A549 (cell line): ENCODE results near the gene BIN1. TPM values are rescaled to one million over a fixed set of nuclear protein-coding genes. Genes with fewer than 3 reads are reported as not detected.

Experiments
- ATAC-seq, 2 experiments: fragments of 200-7000 bp in 1 of 2; fragments of >200 bp in 1 of 2; cut with Nextera tagmentation in 1 of 2; cut with Tn5 transposase in 1 of 2; 3 replicates each; pipeline versions ENCODE4 v1.8.0 to v1.9.1; 2018 to 2020; ENCODE audit warnings: mild to moderate bottlenecking in 1 of 2, moderate library complexity in 1 of 2
- CTCF ChIA-PET: fragments of 300-600 bp; sonication (Branson Sonifier 250); formaldehyde crosslinking; extraction: SDS; loops from one replicate; lab custom pipeline; 2021; ENCODE audit warnings: antibody characterized with exemption, inconsistent platforms; lab: Yijun Ruan, JAX
- POLR2A ChIA-PET: fragments of 350-600 bp; formaldehyde crosslinking; extraction: SDS; loops from one replicate; lab custom pipeline; 2021; ENCODE audit warnings: antibody characterized with exemption, inconsistent platforms; lab: Yijun Ruan, JAX
- DNase-seq, 2 experiments: peaks; one replicate each; pipeline versions ENCODE4 v3.0.0 to v3.0.0-alpha.2; 2011 to 2016; ENCODE audit warnings: low read depth in 1 of 2, low spot score in 1 of 2
- FAIRE-seq: peaks from 2 replicates; lab custom pipeline; 2011; peaks lifted over from hg19 to GRCh38; lab: Jason Lieb, UNC
- H3K27ac ChIP-seq, 2 experiments: fragments of >200 bp; sonication (Bioruptor Twin); formaldehyde crosslinking; 3 replicates each; pipeline ENCODE4 v1.5.1; 2016 to 2017
- H3K4me1 ChIP-seq: fragments of >200 bp; sonication (Bioruptor Twin); formaldehyde crosslinking; 3 replicates; pipeline ENCODE4 v1.6.1; 2016
- H3K4me2 ChIP-seq: fragments of >200 bp; sonication (Bioruptor Twin); formaldehyde crosslinking; 3 replicates; pipeline ENCODE4 v1.6.1; 2016
- H3K4me3 ChIP-seq: fragments of >200 bp; sonication (Bioruptor Twin); formaldehyde crosslinking; 3 replicates; pipeline ENCODE4 v1.5.1; 2016
- H3K9me3 ChIP-seq: fragments of >200 bp; sonication (Bioruptor Twin); formaldehyde crosslinking; 3 replicates; pipeline ENCODE4 v1.6.1; 2016
- CHD4 ChIP-seq: fragments of 200-600 bp; sonication (generic); IDR thresholded peaks from 2 replicates; pipeline ENCODE4 v1.6.1; 2016; ENCODE audit warnings: antibody characterized with exemption, mild to moderate bottlenecking, borderline replicate concordance
- EHMT2 ChIP-seq: fragments of 200-600 bp; sonication (generic); IDR thresholded peaks from 2 replicates; pipeline ENCODE4 v1.6.1; 2016; ENCODE audit warnings: antibody characterized with exemption, low read depth, mild to moderate bottlenecking, moderate library complexity
- EP300 ChIP-seq, 2 experiments: fragments of >200 bp; sonication (Bioruptor Twin); formaldehyde crosslinking; IDR thresholded peaks; 2 replicates in 1 of 2; 3 replicates in 1 of 2; pipeline ENCODE4 v1.6.1; 2016 to 2017
- HOXA7 ChIP-seq: fragments of 250-450 bp; sonication (Bioruptor Pico); IDR thresholded peaks from 2 replicates; pipeline ENCODE4 v1.5.0; 2020; ENCODE audit warnings: mild to moderate bottlenecking, moderate library complexity
- JUN ChIP-seq, 2 experiments: fragments of >200 bp; sonication (Bioruptor Twin); formaldehyde crosslinking; IDR thresholded peaks; 2 replicates in 1 of 2; 3 replicates in 1 of 2; pipeline ENCODE4 v1.6.1; 2016 to 2017
- KDM1A ChIP-seq: fragments of 200-600 bp; sonication (generic); IDR thresholded peaks from 2 replicates; pipeline ENCODE4 v1.6.1; 2016; ENCODE audit warnings: low read depth, mild to moderate bottlenecking
- PHF8 ChIP-seq: fragments of 200-600 bp; sonication (generic); IDR thresholded peaks from 2 replicates; pipeline ENCODE4 v1.6.1; 2016; ENCODE audit warnings: low read depth, mild to moderate bottlenecking, antibody characterized with exemption, moderate library complexity, borderline replicate concordance
- POLR2A ChIP-seq: IDR thresholded peaks from 2 replicates; pipeline ENCODE4 v1.6.1; 2012; ENCODE audit warnings: mild to moderate bottlenecking, low read length
- POLR2AphosphoS2 ChIP-seq: conservative IDR thresholded peaks from 2 replicates; pipeline ENCODE4 v1.6.1; 2012; ENCODE audit warnings: low read length, improper control_type of control experiment, inconsistent platforms
- RCOR1 ChIP-seq: fragments of 150-350 bp; IDR thresholded peaks from 2 replicates; pipeline ENCODE4 v1.6.1; 2014; ENCODE audit warnings: antibody characterized with exemption, low read length, low read depth
- RFX5 ChIP-seq: fragments of 450-650 bp; IDR thresholded peaks from 2 replicates; pipeline ENCODE4 v1.7.1; 2014; ENCODE audit warnings: antibody characterized with exemption, mild to moderate bottlenecking, moderate library complexity
- RNF2 ChIP-seq: fragments of 200-600 bp; sonication (generic); IDR thresholded peaks from 2 replicates; pipeline ENCODE4 v1.6.1; 2016; ENCODE audit warnings: low read depth, mild to moderate bottlenecking, antibody characterized with exemption, moderate library complexity, borderline replicate concordance
- TP53 ChIP-seq: fragments of 250-450 bp; sonication (Bioruptor Pico); IDR thresholded peaks from 2 replicates; pipeline ENCODE4 v1.5.0; 2021; ENCODE audit warnings: mild to moderate bottlenecking, moderate library complexity
- WGBS: methylation state at CpG from one replicate; pipeline ENCODE4 v1.1.6; 2017; ENCODE audit errors: missing lambda C conversion rate; 5-methylcytosine and 5-hydroxymethylcytosine counted together
- polyA plus RNA-seq, 4 experiments: library from polyadenylated mRNA; depleted of rRNA in 3 of 4; stranded (reverse); fragments of >200 nt; fragmentation: RNase III in 1 of 4; extraction: RNeasy Plus Mini Kit Qiagen cat#74134 plus additional on column Dnase treatment in 1 of 4; gene quantifications; 2 replicates in 3 of 4; 3 replicates in 1 of 4; pipeline ENCODE4 v1.2.3, GENCODE V29; 2011 to 2017
- TF ChIP-seq, protein P1 (sequence below): fragments of >200 bp; sonication (Bioruptor Twin); formaldehyde crosslinking; IDR thresholded peaks from 2 replicates; pipeline ENCODE4 v1.6.1; 2016
- TF ChIP-seq, protein P2 (sequence below): fragments of 200-600 bp; sonication (generic); IDR thresholded peaks from 2 replicates; pipeline ENCODE4 v1.6.1; 2016; ENCODE audit warnings: antibody characterized with exemption, mild to moderate bottlenecking, moderate library complexity
- TF ChIP-seq, protein P3 (sequence below): fragments of 250-450 bp; sonication (Bioruptor Pico); IDR thresholded peaks from 2 replicates; pipeline ENCODE4 v1.5.0; 2021; ENCODE audit warnings: mild to moderate bottlenecking, moderate library complexity, borderline replicate concordance
- TF ChIP-seq, protein P4 (sequence below): fragments of 150-350 bp; IDR thresholded peaks from 2 replicates; pipeline ENCODE4 v1.6.1; 2014; ENCODE audit warnings: low read depth, mild to moderate bottlenecking, low read length

Gene BIN1
- polyA plus RNA-seq, 2 of the 4 experiments (the other 2 are of a cell fraction), result 15.5 to 34.1 TPM

DNA sequence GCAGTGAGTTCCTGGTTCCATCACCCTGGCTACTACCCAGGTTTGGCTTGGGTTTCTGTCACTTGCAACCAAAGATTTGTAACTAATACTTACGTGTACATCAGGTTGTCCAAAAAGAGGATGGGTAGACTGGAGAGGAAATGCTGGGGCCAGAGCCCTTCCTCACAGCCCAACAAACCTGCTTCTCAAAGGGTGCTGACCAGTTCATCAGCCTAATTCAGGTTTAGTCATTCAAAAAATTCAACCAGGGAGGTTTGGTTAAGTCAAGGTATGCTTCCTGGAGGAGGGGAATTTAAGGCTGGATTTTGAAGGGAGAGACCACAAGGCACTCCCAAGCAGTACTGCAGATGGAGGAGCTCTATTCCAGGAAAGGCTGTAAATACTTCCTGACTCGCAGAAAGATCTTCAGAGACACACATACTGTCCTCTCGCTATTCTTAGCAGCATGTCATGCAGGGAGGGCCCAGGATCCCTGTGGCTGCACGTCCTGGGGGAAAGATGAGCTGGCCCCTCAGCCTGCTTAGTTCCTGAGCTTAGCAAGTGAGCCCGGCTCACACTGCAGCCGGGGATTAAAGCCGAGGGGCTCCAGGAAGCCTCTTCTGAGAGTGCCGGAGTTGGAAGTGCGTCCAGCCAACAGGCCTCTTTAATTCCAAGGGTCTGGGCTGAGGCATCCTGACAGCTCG lies 40.0 kb upstream of the BIN1 start:
- ATAC-seq, result no peak
- H3K9me3 ChIP-seq, result peaks cover 10% of the 10 kb centered on the region; the same call in 1 of the 3 replicates
- no peak for FAIRE-seq
- no peak for DNase-seq
- ChIA-PET CTCF (interaction anchor here (1.0 kb wide), 1 partner anchor 97 kb away, joined by 3 read pairs; no protein-coding TSS in a partner anchor), POLR2A (no interaction called here)
- H3K4me1 ChIP-seq, result peaks cover 24% of the 10 kb centered on the region
- no peak overlapping the region for H3K4me3 ChIP-seq
- 89% methylated on average over 10 of the region's 10 CpGs for WGBS
- H3K4me2 ChIP-seq, result no peak overlapping the region
- peak overlapping the region in 1 of 2 experiments; percentile 70; a peak in 2 of 6 replicates for H3K27ac ChIP-seq
- no peak for TF ChIP-seq POLR2A
- no peak for TF ChIP-seq JUN (IDR thresholded peaks at IDR 0.05)
- TF ChIP-seq HOXA7 (CRISPR knock-in tag), result no peak
- no peak for TF ChIP-seq EP300 (IDR thresholded peaks at IDR 0.05)
- TF ChIP-seq CHD4, result no peak
- TF ChIP-seq, all 56 proteins: peak for 0

DNA sequence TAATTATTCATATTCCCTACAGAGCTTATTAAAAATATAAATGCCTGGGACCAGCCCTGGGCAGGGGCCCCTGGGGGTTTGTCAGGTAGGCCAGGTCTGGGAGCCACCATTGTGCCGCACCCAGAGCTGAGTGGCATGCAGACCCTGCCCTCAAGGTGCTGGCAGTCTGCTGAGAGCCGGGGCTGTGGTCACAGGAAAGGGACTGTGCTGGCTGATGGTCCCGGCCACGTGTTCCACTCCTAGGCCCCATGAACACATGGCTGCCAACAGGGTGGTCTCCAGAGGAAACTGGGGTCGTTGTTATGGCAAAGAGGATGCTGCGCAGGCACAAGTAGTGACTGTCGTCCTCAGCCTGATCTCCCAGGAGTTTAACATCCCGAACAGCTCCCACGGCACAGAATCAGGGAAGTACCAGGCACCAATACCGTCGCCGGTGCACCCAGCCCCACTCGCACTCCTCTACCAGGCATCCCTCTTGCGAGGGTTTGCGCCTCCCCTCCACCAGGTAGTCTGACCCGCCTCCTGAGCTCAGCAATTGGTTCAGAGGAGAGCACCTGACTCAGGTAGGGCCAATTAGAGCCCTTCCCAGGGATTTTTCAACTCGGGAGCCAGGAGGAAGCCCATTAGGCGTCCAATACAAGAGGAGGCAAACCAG lies 39.2 kb upstream of the BIN1 start:
- Histone ChIP-seq H3K9me3 (peaks cover 5% of the 10 kb centered on the region; the same call in 1 of the 3 replicates), H3K4me1 (peaks cover 24% of the 10 kb centered on the region), H3K4me2 (no peak overlapping the region)
- CTCF ChIA-PET, result interaction anchor here (0.7 to 1.1 kb wide), 3 partner anchors 11 to 66 kb away, joined by 3 to 5 read pairs (median 4); no protein-coding TSS in a partner anchor
- no peak for FAIRE-seq
- 85% methylated on average over 17 of the region's 18 CpGs for WGBS
- TF ChIP-seq EHMT2, result no peak
- no peak for TF ChIP-seq PHF8
- no peak for TF ChIP-seq POLR2AphosphoS2
- TF ChIP-seq, protein P1, sequence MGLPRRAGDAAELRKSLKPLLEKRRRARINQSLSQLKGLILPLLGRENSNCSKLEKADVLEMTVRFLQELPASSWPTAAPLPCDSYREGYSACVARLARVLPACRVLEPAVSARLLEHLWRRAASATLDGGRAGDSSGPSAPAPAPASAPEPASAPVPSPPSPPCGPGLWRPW, result no peak
- no peak for TF ChIP-seq TP53 (CRISPR knock-in tag)
- TF ChIP-seq, all 56 proteins: peak for 0
- Histone ChIP-seq H3K27ac (peak overlapping the region in 1 of 2 experiments; percentile 70; a peak in 3 of 6 replicates), H3K4me3 (no peak overlapping the region)
- DNase-seq (no peak), ATAC-seq (no peak)
- POLR2A ChIA-PET, result no interaction called here

DNA sequence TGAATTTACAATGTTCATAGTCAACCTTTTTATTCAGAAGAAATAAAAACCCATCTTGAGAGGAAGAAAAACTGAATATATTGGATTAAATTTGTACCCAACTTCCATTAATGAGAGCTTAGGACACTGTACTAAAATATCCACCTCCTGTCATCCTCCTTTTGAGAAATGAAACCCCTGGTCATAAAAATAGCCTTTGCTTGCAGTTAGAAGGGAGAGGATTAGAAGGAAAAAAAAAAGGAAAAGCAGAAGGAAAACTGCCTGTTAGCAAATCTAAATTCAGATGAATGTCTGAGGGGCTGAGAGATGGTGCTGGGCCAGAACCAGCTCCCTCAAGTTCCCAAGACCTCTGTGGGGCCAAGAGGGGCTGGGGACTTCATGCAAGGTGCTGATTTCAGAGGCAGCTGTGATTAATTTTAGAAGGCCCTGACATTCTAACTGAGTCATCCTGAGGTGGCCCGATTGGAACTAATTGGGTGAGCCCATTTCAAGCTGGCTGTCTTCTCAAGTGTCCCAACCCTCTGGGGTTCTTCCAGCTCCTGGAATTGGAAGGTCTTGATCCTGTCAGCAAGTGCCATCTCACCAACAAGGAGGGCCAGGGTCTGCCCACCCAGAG lies 38.4 kb upstream of the BIN1 start:
- peak overlapping the region; percentile 30 to 70; a peak in 5 of 6 replicates for H3K27ac ChIP-seq
- ChIA-PET CTCF (interaction anchor here (0.7 to 1.1 kb wide), 4 partner anchors 12 to 93 kb away, joined by 3 to 5 read pairs (median 4); no protein-coding TSS in a partner anchor), POLR2A (no interaction called here)
- no peak for ATAC-seq
- H3K4me3 ChIP-seq, result no peak overlapping the region
- TF ChIP-seq, protein P2, sequence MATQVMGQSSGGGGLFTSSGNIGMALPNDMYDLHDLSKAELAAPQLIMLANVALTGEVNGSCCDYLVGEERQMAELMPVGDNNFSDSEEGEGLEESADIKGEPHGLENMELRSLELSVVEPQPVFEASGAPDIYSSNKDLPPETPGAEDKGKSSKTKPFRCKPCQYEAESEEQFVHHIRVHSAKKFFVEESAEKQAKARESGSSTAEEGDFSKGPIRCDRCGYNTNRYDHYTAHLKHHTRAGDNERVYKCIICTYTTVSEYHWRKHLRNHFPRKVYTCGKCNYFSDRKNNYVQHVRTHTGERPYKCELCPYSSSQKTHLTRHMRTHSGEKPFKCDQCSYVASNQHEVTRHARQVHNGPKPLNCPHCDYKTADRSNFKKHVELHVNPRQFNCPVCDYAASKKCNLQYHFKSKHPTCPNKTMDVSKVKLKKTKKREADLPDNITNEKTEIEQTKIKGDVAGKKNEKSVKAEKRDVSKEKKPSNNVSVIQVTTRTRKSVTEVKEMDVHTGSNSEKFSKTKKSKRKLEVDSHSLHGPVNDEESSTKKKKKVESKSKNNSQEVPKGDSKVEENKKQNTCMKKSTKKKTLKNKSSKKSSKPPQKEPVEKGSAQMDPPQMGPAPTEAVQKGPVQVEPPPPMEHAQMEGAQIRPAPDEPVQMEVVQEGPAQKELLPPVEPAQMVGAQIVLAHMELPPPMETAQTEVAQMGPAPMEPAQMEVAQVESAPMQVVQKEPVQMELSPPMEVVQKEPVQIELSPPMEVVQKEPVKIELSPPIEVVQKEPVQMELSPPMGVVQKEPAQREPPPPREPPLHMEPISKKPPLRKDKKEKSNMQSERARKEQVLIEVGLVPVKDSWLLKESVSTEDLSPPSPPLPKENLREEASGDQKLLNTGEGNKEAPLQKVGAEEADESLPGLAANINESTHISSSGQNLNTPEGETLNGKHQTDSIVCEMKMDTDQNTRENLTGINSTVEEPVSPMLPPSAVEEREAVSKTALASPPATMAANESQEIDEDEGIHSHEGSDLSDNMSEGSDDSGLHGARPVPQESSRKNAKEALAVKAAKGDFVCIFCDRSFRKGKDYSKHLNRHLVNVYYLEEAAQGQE, result no peak
- TF ChIP-seq HOXA7 (CRISPR knock-in tag) (no peak), RFX5 (no peak), KDM1A (no peak), RCOR1 (no peak), RNF2 (no peak)
- TF ChIP-seq, protein P3, sequence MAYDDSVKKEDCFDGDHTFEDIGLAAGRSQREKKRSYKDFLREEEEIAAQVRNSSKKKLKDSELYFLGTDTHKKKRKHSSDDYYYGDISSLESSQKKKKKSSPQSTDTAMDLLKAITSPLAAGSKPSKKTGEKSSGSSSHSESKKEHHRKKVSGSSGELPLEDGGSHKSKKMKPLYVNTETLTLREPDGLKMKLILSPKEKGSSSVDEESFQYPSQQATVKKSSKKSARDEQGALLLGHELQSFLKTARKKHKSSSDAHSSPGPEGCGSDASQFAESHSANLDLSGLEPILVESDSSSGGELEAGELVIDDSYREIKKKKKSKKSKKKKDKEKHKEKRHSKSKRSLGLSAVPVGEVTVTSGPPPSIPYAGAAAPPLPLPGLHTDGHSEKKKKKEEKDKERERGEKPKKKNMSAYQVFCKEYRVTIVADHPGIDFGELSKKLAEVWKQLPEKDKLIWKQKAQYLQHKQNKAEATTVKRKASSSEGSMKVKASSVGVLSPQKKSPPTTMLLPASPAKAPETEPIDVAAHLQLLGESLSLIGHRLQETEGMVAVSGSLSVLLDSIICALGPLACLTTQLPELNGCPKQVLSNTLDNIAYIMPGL, result no peak
- TF ChIP-seq, protein P4, sequence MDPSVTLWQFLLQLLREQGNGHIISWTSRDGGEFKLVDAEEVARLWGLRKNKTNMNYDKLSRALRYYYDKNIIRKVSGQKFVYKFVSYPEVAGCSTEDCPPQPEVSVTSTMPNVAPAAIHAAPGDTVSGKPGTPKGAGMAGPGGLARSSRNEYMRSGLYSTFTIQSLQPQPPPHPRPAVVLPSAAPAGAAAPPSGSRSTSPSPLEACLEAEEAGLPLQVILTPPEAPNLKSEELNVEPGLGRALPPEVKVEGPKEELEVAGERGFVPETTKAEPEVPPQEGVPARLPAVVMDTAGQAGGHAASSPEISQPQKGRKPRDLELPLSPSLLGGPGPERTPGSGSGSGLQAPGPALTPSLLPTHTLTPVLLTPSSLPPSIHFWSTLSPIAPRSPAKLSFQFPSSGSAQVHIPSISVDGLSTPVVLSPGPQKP, result no peak
- no peak for FAIRE-seq
- H3K9me3 ChIP-seq, result no peaks in the 10 kb centered on the region
- WGBS, result 20% methylated on average over 1 of the region's 1 CpG
- no peak for DNase-seq
- H3K4me2 ChIP-seq, result peak overlapping the region; percentile 27; the same call in 1 of the 3 replicates
- peaks cover 24% of the 10 kb centered on the region for H3K4me1 ChIP-seq
